GM19452 (cell line): ENCODE results near the gene LSR.

Source experiments
- ATAC-seq: cut with Tn5 transposase; IDR thresholded peaks from one replicate; pipeline ENCODE4 v1.9.1; 2021; ENCODE audit not compliant: unreplicated experiment

Gene LSR

GRCh38 chr19:35248310-35249145, at the start of gene LSR:
Gene LSR (plus strand): TSS chr19:35249002. CDS start chr19:35249023, 21 bp downstream.
- ATAC-seq = peak; percentile 75

- ATAC-seq = no peak
Measured at GRCh38 chr19:35199481-35199880, 49.3 kb upstream of the LSR start.

GRCh38 chr19:35202722-35203688, 45.8 kb upstream of the LSR start:
- no peak for ATAC-seq

GRCh38 chr19:35204799-35205732, 43.7 kb upstream of the LSR start:
- peak; percentile 69 for ATAC-seq

- peak; percentile 20 for ATAC-seq
Measured at GRCh38 chr19:35205733-35206323, 43.0 kb upstream of the LSR start.

GRCh38 chr19:35206379-35206778, 42.4 kb upstream of the LSR start:
- no peak for ATAC-seq

- ATAC-seq = no peak
Measured at GRCh38 chr19:35206855-35207254, 41.9 kb upstream of the LSR start.

GRCh38 chr19:35207391-35207871, 41.4 kb upstream of the LSR start:
- no peak for ATAC-seq

GRCh38 chr19:35208121-35208520, 40.7 kb upstream of the LSR start:
- no peak for ATAC-seq

- ATAC-seq = no peak
Measured at GRCh38 chr19:35209646-35210045, 39.2 kb upstream of the LSR start.

GRCh38 chr19:35211545-35212230, 37.1 kb upstream of the LSR start:
- ATAC-seq = no peak

GRCh38 chr19:35212241-35212640, 36.6 kb upstream of the LSR start:
- ATAC-seq = no peak

GRCh38 chr19:35213663-35214632, 34.9 kb upstream of the LSR start:
- peak; percentile 57 for ATAC-seq

GRCh38 chr19:35214766-35215422, 33.9 kb upstream of the LSR start:
- ATAC-seq = no peak

GRCh38 chr19:35216016-35216832, 32.6 kb upstream of the LSR start:
- no peak for ATAC-seq

GRCh38 chr19:35216833-35217648, 31.8 kb upstream of the LSR start:
- no peak for ATAC-seq
